HG02970 (cell line): ENCODE data around the gene CEP68.

Source experiments
- ATAC-seq: cut with Tn5 transposase; IDR thresholded peaks from one replicate; pipeline ENCODE4 v1.9.1; 2021; ENCODE audit warnings: mild to moderate bottlenecking, moderate library complexity, moderate number of reproducible peaks; ENCODE audit not compliant: unreplicated experiment, low FRiP score

Gene CEP68

GRCh38 chr2:65055422-65056214 is 598 bp upstream of the CEP68 start:
- peak; percentile 30 for ATAC-seq

GRCh38 chr2:65057054-65057375 is 799 bp downstream of the CEP68 start:
- ATAC-seq, result no peak

GRCh38 chr2:65057391-65058052 is 1.3 kb downstream of the CEP68 start:
- no peak for ATAC-seq

GRCh38 chr2:65059071-65059470 is 2.9 kb downstream of the CEP68 start:
- no peak for ATAC-seq

- ATAC-seq, result no peak
Observed at GRCh38 chr2:65061146-65061909, 5.1 kb downstream of the CEP68 start.

- no peak for ATAC-seq
Observed at GRCh38 chr2:65061910-65062339, 5.7 kb downstream of the CEP68 start.

- ATAC-seq, result no peak
Observed at GRCh38 chr2:65062843-65063825, 6.9 kb downstream of the CEP68 start.

- peak; percentile 67 for ATAC-seq
Observed at GRCh38 chr2:65064728-65065552, 8.7 kb downstream of the CEP68 start.

- ATAC-seq, result no peak
Observed at GRCh38 chr2:65067806-65068553, 11.8 kb downstream of the CEP68 start.

- ATAC-seq, result no peak
Observed at GRCh38 chr2:65069439-65069824, 13.2 kb downstream of the CEP68 start.

- ATAC-seq, result no peak
Observed at GRCh38 chr2:65070172-65070830, 14.1 kb downstream of the CEP68 start.

GRCh38 chr2:65070856-65071255 is 14.6 kb downstream of the CEP68 start:
- no peak for ATAC-seq

- ATAC-seq, result no peak
Observed at GRCh38 chr2:65071499-65072180, 15.4 kb downstream of the CEP68 start.

GRCh38 chr2:65072181-65072970 is 16.2 kb downstream of the CEP68 start:
- ATAC-seq, result no peak

- no peak for ATAC-seq
Observed at GRCh38 chr2:65073879-65074565, 17.8 kb downstream of the CEP68 start.

- no peak for ATAC-seq
Observed at GRCh38 chr2:65075176-65075575, 19.0 kb downstream of the CEP68 start.
